GM23338 (cell line): ENCODE results near the gene C2CD4B. TPM values are rescaled to one million over a fixed set of nuclear protein-coding genes. Genes with fewer than 3 reads are reported as not detected.
A peak's percentile ranks its signal among the peaks of the same experiment; 100 is the strongest.

ENCODE experiments used
- ATAC-seq: fragments of 200-7000 bp; cut with Tn5 transposase; 3 replicates; pipeline ENCODE4 v1.9.1; 2020
- DNase-seq: peaks from one replicate; pipeline ENCODE4 v3.0.0-alpha.2; 2015; ENCODE audit warnings: low spot score
- H2AFZ ChIP-seq: fragments of 200-600 bp; sonication (generic); 2 replicates; pipeline ENCODE4 v1.8.0; 2016; ENCODE audit warnings: antibody characterized with exemption, mild to moderate bottlenecking, moderate library complexity
- H3F3A ChIP-seq: fragments of 200-600 bp; sonication (generic); replicated peaks from 2 replicates; pipeline ENCODE4 v1.8.0; 2017; ENCODE audit warnings: antibody characterized with exemption, mixed run types, low read depth
- H3K27ac ChIP-seq: fragments of 200-600 bp; sonication (generic); 2 replicates; pipeline ENCODE4 v1.6.1; 2016; ENCODE audit warnings: low read depth
- H3K27me3 ChIP-seq: fragments of 200-600 bp; sonication (generic); 2 replicates; pipeline ENCODE4 v1.8.0; 2016; ENCODE audit warnings: mild to moderate bottlenecking, mixed run types, moderate library complexity; ENCODE audit not compliant: insufficient read depth
- H3K36me3 ChIP-seq: fragments of 200-600 bp; sonication (generic); 2 replicates; pipeline ENCODE4 v1.8.0; 2016; ENCODE audit warnings: mild to moderate bottlenecking; ENCODE audit not compliant: insufficient read depth
- H3K4me1 ChIP-seq: fragments of 200-600 bp; sonication (generic); 2 replicates; pipeline ENCODE4 v1.8.0; 2016; ENCODE audit warnings: mild to moderate bottlenecking, moderate library complexity; ENCODE audit not compliant: insufficient read depth
- H3K4me2 ChIP-seq: fragments of 200-600 bp; sonication (generic); 2 replicates; pipeline ENCODE4 v1.7.1; 2017; ENCODE audit warnings: mixed run types
- H3K4me3 ChIP-seq: fragments of 200-600 bp; sonication (generic); 2 replicates; pipeline ENCODE4 v1.6.1; 2016; ENCODE audit warnings: mixed run types
- H3K79me2 ChIP-seq: fragments of 200-600 bp; sonication (generic); replicated peaks from 2 replicates; pipeline ENCODE4 v1.8.0; 2017; ENCODE audit warnings: mild to moderate bottlenecking; ENCODE audit not compliant: insufficient read depth
- H3K9me2 ChIP-seq: fragments of 200-600 bp; sonication (generic); 2 replicates; pipeline ENCODE4 v1.8.0; 2017; ENCODE audit not compliant: insufficient read depth
- H4K20me1 ChIP-seq: fragments of 200-600 bp; sonication (generic); replicated peaks from 2 replicates; pipeline ENCODE4 v1.8.0; 2017; ENCODE audit warnings: mild to moderate bottlenecking; ENCODE audit not compliant: insufficient read depth
- H3K27ac Mint-ChIP-seq: 2 replicates; pipeline ENCODE4 v1.8.0; 2020; ENCODE audit warnings: inconsistent platforms, mild to moderate bottlenecking, moderate library complexity, mixed read lengths
- H3K27me3 Mint-ChIP-seq: 3 replicates; pipeline ENCODE4 v1.8.0; 2022; ENCODE audit warnings: low read depth, mild to moderate bottlenecking, moderate library complexity, mixed read lengths, inconsistent platforms; ENCODE audit not compliant: insufficient read depth, poor library complexity
- H3K36me3 Mint-ChIP-seq: 3 replicates; pipeline ENCODE4 v1.8.0; 2021; ENCODE audit warnings: low read depth, mild to moderate bottlenecking, inconsistent platforms, moderate library complexity, mixed read lengths
- H3K4me1 Mint-ChIP-seq: 3 replicates; pipeline ENCODE4 v1.8.0; 2020; ENCODE audit warnings: mild to moderate bottlenecking, inconsistent platforms, mixed read lengths
- H3K4me3 Mint-ChIP-seq: 3 replicates; pipeline ENCODE4 v1.8.0; 2021; ENCODE audit warnings: moderate library complexity, mild to moderate bottlenecking, inconsistent platforms, mixed read lengths
- H3K9me3 Mint-ChIP-seq: 3 replicates; pipeline ENCODE4 v1.8.0; 2020; ENCODE audit warnings: moderate library complexity, mild to moderate bottlenecking, inconsistent platforms, mixed read lengths
- CREB1 ChIP-seq: fragments of 250-450 bp; sonication (Bioruptor Pico); IDR thresholded peaks from 2 replicates; pipeline ENCODE4 v1.5.0; 2020; ENCODE audit warnings: low read depth, mild to moderate bottlenecking, moderate library complexity
- EZH2 ChIP-seq: fragments of 200-600 bp; sonication (generic); IDR thresholded peaks from one replicate; pipeline ENCODE4 v1.8.0; 2017; ENCODE audit warnings: antibody characterized with exemption, mild to moderate bottlenecking, low read depth; ENCODE audit not compliant: unreplicated experiment
- EZH2phosphoT487 ChIP-seq: fragments of 200-600 bp; sonication (generic); IDR thresholded peaks from one replicate; pipeline ENCODE4 v1.8.1; 2018; ENCODE audit warnings: antibody characterized with exemption; ENCODE audit not compliant: unreplicated experiment
- NANOG ChIP-seq: IDR thresholded peaks from 2 replicates; pipeline ENCODE4 v1.6.1; 2016; ENCODE audit warnings: antibody characterized with exemption, borderline replicate concordance
- POLR2AphosphoS5 ChIP-seq: IDR thresholded peaks from 2 replicates; pipeline ENCODE4 v1.6.1; 2016; ENCODE audit warnings: antibody characterized with exemption, low read depth
- STAT1 ChIP-seq: IDR thresholded peaks from one replicate; pipeline ENCODE4 v1.6.1; 2016; ENCODE audit warnings: antibody characterized with exemption; ENCODE audit not compliant: unreplicated experiment
- ZNF114 ChIP-seq: fragments of 250-450 bp; sonication (Bioruptor Pico); IDR thresholded peaks from 2 replicates; pipeline ENCODE4 v1.5.0; 2020; ENCODE audit warnings: mild to moderate bottlenecking, moderate library complexity
- ZNF331 ChIP-seq: fragments of 250-450 bp; sonication (Bioruptor Pico); IDR thresholded peaks from 2 replicates; pipeline ENCODE4 v1.5.0; 2020; ENCODE audit warnings: low read depth, mild to moderate bottlenecking, moderate library complexity
- polyA plus RNA-seq: library from polyadenylated mRNA; unstranded; fragments of >200 nt; fragmentation: Nextera tagmentation; extraction: Ambion mirVana; gene quantifications from 2 replicates; pipeline ENCODE4 v1.2.1, GENCODE V29; 2016
- total RNA-seq: library from RNA; depleted of rRNA; stranded (reverse); fragments of >200 nt; shearing (Covaris generic); gene quantifications from 2 replicates; pipeline ENCODE4 v1.2.3, GENCODE V29; 2014
- TF ChIP-seq, protein P1 (sequence below): fragments of 250-450 bp; sonication (Bioruptor Pico); IDR thresholded peaks from 2 replicates; pipeline ENCODE4 v1.5.0; 2020; ENCODE audit warnings: mild to moderate bottlenecking, moderate library complexity
- TF ChIP-seq, protein P2 (sequence below): IDR thresholded peaks from 2 replicates; pipeline ENCODE4 v1.6.1; 2016; ENCODE audit warnings: antibody characterized with exemption
- TF ChIP-seq, protein P3 (sequence below): IDR thresholded peaks from one replicate; pipeline ENCODE4 v1.6.1; 2018; ENCODE audit warnings: antibody characterized with exemption; ENCODE audit not compliant: unreplicated experiment
- TF ChIP-seq, protein P4 (sequence below), 2 experiments: fragments of 200-600 bp in 1 of 2; sonication (generic) in 1 of 2; conservative IDR thresholded peaks; 2 replicates each; pipeline versions ENCODE4 v1.5.1 to v1.6.1; 2016 to 2017; ENCODE audit warnings: antibody characterized with exemption in 2 of 2, low read depth in 2 of 2, mild to moderate bottlenecking in 2 of 2, moderate library complexity in 1 of 2

The C2CD4B gene
- total and polyA plus RNA-seq, 2 experiments from 2014 or later, result 1.5 TPM; not detected in 1

DNA sequence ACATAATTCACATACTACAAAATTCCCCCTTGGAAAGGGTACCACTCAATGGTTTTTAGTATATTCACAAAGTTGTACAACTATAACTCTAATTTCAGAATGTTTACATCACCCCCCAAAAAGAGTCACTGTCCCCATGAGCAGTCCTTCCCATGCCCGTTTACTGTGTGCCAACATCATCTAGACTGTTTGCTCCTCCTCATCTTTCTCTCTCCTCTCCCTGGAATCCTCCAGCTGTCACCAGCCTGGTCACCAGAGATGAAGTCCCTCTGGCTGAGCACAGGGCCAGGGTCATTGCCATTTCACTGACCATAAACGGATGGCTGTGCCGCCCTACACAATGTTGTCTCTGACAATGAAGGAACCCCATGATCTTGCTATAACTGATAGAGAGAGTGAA, 45.2 kb downstream of the C2CD4B start (continued):
- TF ChIP-seq, protein P1, sequence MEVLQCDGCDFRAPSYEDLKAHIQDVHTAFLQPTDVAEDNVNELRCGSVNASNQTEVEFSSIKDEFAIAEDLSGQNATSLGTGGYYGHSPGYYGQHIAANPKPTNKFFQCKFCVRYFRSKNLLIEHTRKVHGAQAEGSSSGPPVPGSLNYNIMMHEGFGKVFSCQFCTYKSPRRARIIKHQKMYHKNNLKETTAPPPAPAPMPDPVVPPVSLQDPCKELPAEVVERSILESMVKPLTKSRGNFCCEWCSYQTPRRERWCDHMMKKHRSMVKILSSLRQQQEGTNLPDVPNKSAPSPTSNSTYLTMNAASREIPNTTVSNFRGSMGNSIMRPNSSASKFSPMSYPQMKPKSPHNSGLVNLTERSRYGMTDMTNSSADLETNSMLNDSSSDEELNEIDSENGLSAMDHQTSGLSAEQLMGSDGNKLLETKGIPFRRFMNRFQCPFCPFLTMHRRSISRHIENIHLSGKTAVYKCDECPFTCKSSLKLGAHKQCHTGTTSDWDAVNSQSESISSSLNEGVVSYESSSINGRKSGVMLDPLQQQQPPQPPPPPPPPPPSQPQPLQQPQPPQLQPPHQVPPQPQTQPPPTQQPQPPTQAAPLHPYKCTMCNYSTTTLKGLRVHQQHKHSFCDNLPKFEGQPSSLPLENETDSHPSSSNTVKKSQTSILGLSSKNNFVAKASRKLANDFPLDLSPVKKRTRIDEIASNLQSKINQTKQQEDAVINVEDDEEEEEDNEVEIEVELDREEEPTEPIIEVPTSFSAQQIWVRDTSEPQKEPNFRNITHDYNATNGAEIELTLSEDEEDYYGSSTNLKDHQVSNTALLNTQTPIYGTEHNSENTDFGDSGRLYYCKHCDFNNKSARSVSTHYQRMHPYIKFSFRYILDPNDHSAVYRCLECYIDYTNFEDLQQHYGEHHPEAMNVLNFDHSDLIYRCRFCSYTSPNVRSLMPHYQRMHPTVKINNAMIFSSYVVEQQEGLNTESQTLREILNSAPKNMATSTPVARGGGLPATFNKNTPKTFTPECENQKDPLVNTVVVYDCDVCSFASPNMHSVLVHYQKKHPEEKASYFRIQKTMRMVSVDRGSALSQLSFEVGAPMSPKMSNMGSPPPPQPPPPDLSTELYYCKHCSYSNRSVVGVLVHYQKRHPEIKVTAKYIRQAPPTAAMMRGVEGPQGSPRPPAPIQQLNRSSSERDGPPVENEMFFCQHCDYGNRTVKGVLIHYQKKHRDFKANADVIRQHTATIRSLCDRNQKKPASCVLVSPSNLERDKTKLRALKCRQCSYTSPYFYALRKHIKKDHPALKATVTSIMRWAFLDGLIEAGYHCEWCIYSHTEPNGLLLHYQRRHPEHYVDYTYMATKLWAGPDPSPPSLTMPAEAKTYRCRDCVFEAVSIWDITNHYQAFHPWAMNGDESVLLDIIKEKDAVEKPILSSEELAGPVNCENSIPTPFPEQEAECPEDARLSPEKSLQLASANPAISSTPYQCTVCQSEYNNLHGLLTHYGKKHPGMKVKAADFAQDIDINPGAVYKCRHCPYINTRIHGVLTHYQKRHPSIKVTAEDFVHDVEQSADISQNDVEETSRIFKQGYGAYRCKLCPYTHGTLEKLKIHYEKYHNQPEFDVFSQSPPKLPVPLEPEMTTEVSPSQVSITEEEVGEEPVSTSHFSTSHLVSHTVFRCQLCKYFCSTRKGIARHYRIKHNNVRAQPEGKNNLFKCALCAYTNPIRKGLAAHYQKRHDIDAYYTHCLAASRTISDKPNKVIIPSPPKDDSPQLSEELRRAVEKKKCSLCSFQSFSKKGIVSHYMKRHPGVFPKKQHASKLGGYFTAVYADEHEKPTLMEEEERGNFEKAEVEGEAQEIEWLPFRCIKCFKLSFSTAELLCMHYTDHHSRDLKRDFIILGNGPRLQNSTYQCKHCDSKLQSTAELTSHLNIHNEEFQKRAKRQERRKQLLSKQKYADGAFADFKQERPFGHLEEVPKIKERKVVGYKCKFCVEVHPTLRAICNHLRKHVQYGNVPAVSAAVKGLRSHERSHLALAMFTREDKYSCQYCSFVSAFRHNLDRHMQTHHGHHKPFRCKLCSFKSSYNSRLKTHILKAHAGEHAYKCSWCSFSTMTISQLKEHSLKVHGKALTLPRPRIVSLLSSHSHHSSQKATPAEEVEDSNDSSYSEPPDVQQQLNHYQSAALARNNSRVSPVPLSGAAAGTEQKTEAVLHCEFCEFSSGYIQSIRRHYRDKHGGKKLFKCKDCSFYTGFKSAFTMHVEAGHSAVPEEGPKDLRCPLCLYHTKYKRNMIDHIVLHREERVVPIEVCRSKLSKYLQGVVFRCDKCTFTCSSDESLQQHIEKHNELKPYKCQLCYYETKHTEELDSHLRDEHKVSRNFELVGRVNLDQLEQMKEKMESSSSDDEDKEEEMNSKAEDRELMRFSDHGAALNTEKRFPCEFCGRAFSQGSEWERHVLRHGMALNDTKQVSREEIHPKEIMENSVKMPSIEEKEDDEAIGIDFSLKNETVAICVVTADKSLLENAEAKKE (CRISPR knock-in tag), result no peak
- TF ChIP-seq CREB1 (no peak), POLR2AphosphoS5 (no peak), STAT1 (no peak), ZNF331 (CRISPR knock-in tag) (no peak)
- TF ChIP-seq, protein P2, sequence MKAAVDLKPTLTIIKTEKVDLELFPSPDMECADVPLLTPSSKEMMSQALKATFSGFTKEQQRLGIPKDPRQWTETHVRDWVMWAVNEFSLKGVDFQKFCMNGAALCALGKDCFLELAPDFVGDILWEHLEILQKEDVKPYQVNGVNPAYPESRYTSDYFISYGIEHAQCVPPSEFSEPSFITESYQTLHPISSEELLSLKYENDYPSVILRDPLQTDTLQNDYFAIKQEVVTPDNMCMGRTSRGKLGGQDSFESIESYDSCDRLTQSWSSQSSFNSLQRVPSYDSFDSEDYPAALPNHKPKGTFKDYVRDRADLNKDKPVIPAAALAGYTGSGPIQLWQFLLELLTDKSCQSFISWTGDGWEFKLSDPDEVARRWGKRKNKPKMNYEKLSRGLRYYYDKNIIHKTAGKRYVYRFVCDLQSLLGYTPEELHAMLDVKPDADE, result no peak

DNA sequence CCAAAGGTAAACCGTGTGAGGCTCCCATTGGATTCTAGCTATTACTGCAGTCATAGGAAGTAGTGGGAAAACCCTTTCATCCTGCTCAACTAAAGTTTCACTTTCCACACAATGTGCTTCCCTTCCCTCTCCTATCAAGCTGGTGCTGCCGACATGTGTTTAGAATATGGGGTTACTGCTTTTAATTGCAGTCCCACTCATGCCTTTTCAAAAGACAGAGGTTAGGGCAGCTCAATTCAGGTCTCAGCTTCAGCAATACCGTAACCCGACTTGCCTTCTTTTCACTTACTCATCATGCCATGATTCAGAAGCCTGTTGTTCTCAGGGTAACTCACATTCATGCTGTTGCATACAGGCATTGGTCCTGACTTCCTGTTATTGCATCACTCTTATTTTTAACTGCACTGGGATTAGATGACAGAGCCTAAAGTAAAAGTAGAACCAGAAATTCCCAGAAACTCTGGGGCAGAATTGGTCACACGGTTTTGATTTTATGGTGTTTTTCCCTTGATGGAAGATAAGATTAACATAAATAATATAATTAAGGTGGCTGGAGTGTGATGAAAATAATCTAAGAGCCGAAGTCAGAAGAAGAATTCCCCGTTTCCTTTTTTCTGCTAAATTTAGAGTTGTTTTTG, 45.7 kb downstream of the C2CD4B start:
- no peaks in the 10 kb centered on the region for H3K36me3 Mint-ChIP-seq
- DNase-seq (no peak), ATAC-seq (peak; percentile 29; the same call in 2 of the 3 replicates)
- H3K27ac ChIP-seq, result no peak overlapping the region
- H3K27me3 Mint-ChIP-seq, result peaks cover 7% of the 10 kb centered on the region
- peak overlapping the region; percentile 8; the same call in 1 of the 2 replicates for H2AFZ ChIP-seq
- no peaks in the 10 kb centered on the region for H3K27me3 ChIP-seq
- H3K79me2 ChIP-seq, result no peaks in the 10 kb centered on the region
- no peaks in the 10 kb centered on the region for H3F3A ChIP-seq
- H3K36me3 ChIP-seq, result no peaks in the 10 kb centered on the region
- no peaks in the 10 kb centered on the region for H3K9me3 Mint-ChIP-seq
- H3K9me2 ChIP-seq, result peaks cover 12% of the 10 kb centered on the region; the same call in 1 of the 2 replicates
- peak overlapping the region; percentile 78; the same call in 1 of the 2 replicates for H3K27ac Mint-ChIP-seq
- H4K20me1 ChIP-seq, result no peaks in the 10 kb centered on the region; the same call in 1 of the 2 replicates
- H3K4me1 ChIP-seq, result peaks cover 9% of the 10 kb centered on the region
- no peak overlapping the region for H3K4me3 Mint-ChIP-seq
- H3K4me1 Mint-ChIP-seq, result peaks cover 13% of the 10 kb centered on the region
- H3K4me3 ChIP-seq, result no peak overlapping the region
- no peak overlapping the region for H3K4me2 ChIP-seq
- TF ChIP-seq ZNF114 (no peak), STAT1 (no peak), NANOG (no peak), EZH2 (no peak), EZH2phosphoT487 (no peak)
- TF ChIP-seq, protein P3, sequence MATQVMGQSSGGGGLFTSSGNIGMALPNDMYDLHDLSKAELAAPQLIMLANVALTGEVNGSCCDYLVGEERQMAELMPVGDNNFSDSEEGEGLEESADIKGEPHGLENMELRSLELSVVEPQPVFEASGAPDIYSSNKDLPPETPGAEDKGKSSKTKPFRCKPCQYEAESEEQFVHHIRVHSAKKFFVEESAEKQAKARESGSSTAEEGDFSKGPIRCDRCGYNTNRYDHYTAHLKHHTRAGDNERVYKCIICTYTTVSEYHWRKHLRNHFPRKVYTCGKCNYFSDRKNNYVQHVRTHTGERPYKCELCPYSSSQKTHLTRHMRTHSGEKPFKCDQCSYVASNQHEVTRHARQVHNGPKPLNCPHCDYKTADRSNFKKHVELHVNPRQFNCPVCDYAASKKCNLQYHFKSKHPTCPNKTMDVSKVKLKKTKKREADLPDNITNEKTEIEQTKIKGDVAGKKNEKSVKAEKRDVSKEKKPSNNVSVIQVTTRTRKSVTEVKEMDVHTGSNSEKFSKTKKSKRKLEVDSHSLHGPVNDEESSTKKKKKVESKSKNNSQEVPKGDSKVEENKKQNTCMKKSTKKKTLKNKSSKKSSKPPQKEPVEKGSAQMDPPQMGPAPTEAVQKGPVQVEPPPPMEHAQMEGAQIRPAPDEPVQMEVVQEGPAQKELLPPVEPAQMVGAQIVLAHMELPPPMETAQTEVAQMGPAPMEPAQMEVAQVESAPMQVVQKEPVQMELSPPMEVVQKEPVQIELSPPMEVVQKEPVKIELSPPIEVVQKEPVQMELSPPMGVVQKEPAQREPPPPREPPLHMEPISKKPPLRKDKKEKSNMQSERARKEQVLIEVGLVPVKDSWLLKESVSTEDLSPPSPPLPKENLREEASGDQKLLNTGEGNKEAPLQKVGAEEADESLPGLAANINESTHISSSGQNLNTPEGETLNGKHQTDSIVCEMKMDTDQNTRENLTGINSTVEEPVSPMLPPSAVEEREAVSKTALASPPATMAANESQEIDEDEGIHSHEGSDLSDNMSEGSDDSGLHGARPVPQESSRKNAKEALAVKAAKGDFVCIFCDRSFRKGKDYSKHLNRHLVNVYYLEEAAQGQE, result no peak
- TF ChIP-seq, protein P4, sequence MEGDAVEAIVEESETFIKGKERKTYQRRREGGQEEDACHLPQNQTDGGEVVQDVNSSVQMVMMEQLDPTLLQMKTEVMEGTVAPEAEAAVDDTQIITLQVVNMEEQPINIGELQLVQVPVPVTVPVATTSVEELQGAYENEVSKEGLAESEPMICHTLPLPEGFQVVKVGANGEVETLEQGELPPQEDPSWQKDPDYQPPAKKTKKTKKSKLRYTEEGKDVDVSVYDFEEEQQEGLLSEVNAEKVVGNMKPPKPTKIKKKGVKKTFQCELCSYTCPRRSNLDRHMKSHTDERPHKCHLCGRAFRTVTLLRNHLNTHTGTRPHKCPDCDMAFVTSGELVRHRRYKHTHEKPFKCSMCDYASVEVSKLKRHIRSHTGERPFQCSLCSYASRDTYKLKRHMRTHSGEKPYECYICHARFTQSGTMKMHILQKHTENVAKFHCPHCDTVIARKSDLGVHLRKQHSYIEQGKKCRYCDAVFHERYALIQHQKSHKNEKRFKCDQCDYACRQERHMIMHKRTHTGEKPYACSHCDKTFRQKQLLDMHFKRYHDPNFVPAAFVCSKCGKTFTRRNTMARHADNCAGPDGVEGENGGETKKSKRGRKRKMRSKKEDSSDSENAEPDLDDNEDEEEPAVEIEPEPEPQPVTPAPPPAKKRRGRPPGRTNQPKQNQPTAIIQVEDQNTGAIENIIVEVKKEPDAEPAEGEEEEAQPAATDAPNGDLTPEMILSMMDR (conservative IDR thresholded peaks at IDR 0.05; ENCODE audit: low read depth in 2 of 2), result no peak
